ENCODE results near the gene HCN1.

HCN1 gene

GRCh38 chr5:45696206-45696836 lies at the start of gene HCN1:
Gene HCN1, minus strand, starts transcription at chr5:45696380.
- no peaks in the 10 kb centered on the region for H3K4me1 ChIP-seq (ENCODE audit: control insufficient read depth in 2 of 2, insufficient read depth in 2 of 2, low read length in 2 of 2)
- H3K9me3 ChIP-seq (ENCODE audit: control insufficient read depth in 2 of 2, low read length in 2 of 2): no peaks in the 10 kb centered on the region
- no peaks in the 10 kb centered on the region for H3K36me3 ChIP-seq (ENCODE audit: control insufficient read depth in 2 of 2, insufficient read depth in 2 of 2, low read length in 2 of 2)
- H3K27me3 ChIP-seq (ENCODE audit: control insufficient read depth in 2 of 2, insufficient read depth in 2 of 2, low read length in 2 of 2): peaks cover 12 to 13% of the 10 kb centered on the region in 2 donors
- no peak within 1 kb of the TSS for H3K27ac ChIP-seq (ENCODE audit: low read depth in 2 of 2, low read length in 2 of 2)
- no peak within 1 kb of the TSS for H3K4me3 ChIP-seq (ENCODE audit: low read length in 2 of 2)
- no peak within 1 kb of the TSS for H3K9ac ChIP-seq (ENCODE audit: low read depth in 1 of 2, low read length in 2 of 2)

- Histone ChIP-seq H3K9ac (ENCODE audit: low read depth in 1 of 2, low read length in 2 of 2) (no peak overlapping the region), H3K4me3 (ENCODE audit: low read length in 2 of 2) (no peak overlapping the region), H3K9me3 (ENCODE audit: control insufficient read depth in 2 of 2, low read length in 2 of 2) (no peaks in the 10 kb centered on the region), H3K4me1 (ENCODE audit: control insufficient read depth in 2 of 2, insufficient read depth in 2 of 2, low read length in 2 of 2) (no peaks in the 10 kb centered on the region), H3K27ac (ENCODE audit: low read depth in 2 of 2, low read length in 2 of 2) (no peak overlapping the region), H3K27me3 (ENCODE audit: control insufficient read depth in 2 of 2, insufficient read depth in 2 of 2, low read length in 2 of 2) (no peaks in the 10 kb centered on the region), H3K36me3 (ENCODE audit: control insufficient read depth in 2 of 2, insufficient read depth in 2 of 2, low read length in 2 of 2) (no peaks in the 10 kb centered on the region)
Observed at GRCh38 chr5:45741110-45741509, 44.9 kb upstream of the HCN1 start.

- H3K27me3 ChIP-seq (ENCODE audit: control insufficient read depth in 2 of 2, insufficient read depth in 2 of 2, low read length in 2 of 2): no peaks in the 10 kb centered on the region
- H3K9me3 ChIP-seq (ENCODE audit: control insufficient read depth in 2 of 2, low read length in 2 of 2): no peaks in the 10 kb centered on the region
- no peaks in the 10 kb centered on the region for H3K4me1 ChIP-seq (ENCODE audit: control insufficient read depth in 2 of 2, insufficient read depth in 2 of 2, low read length in 2 of 2)
- H3K27ac ChIP-seq (ENCODE audit: low read depth in 2 of 2, low read length in 2 of 2): no peak overlapping the region
- H3K36me3 ChIP-seq (ENCODE audit: control insufficient read depth in 2 of 2, insufficient read depth in 2 of 2, low read length in 2 of 2): no peaks in the 10 kb centered on the region
- no peak overlapping the region for H3K4me3 ChIP-seq (ENCODE audit: low read length in 2 of 2)
- H3K9ac ChIP-seq (ENCODE audit: low read depth in 1 of 2, low read length in 2 of 2): no peak overlapping the region
Observed at GRCh38 chr5:45737153-45737552, 41.0 kb upstream of the HCN1 start.

- Histone ChIP-seq H3K9ac (ENCODE audit: low read depth in 1 of 2, low read length in 2 of 2) (no peak overlapping the region), H3K36me3 (ENCODE audit: control insufficient read depth in 2 of 2, insufficient read depth in 2 of 2, low read length in 2 of 2) (no peaks in the 10 kb centered on the region), H3K27ac (ENCODE audit: low read depth in 2 of 2, low read length in 2 of 2) (no peak overlapping the region), H3K4me1 (ENCODE audit: control insufficient read depth in 2 of 2, insufficient read depth in 2 of 2, low read length in 2 of 2) (no peaks in the 10 kb centered on the region), H3K4me3 (ENCODE audit: low read length in 2 of 2) (no peak overlapping the region), H3K27me3 (ENCODE audit: control insufficient read depth in 2 of 2, insufficient read depth in 2 of 2, low read length in 2 of 2) (no peaks in the 10 kb centered on the region), H3K9me3 (ENCODE audit: control insufficient read depth in 2 of 2, low read length in 2 of 2) (no peaks in the 10 kb centered on the region)
Observed at GRCh38 chr5:45725537-45725936, 29.4 kb upstream of the HCN1 start.

- no peak overlapping the region for H3K27ac ChIP-seq (ENCODE audit: low read depth in 2 of 2, low read length in 2 of 2)
- no peak overlapping the region for H3K4me3 ChIP-seq (ENCODE audit: low read length in 2 of 2)
- H3K36me3 ChIP-seq (ENCODE audit: control insufficient read depth in 2 of 2, insufficient read depth in 2 of 2, low read length in 2 of 2): no peaks in the 10 kb centered on the region
- H3K9ac ChIP-seq (ENCODE audit: low read depth in 1 of 2, low read length in 2 of 2): no peak overlapping the region
- no peaks in the 10 kb centered on the region for H3K9me3 ChIP-seq (ENCODE audit: control insufficient read depth in 2 of 2, low read length in 2 of 2)
- no peaks in the 10 kb centered on the region for H3K4me1 ChIP-seq (ENCODE audit: control insufficient read depth in 2 of 2, insufficient read depth in 2 of 2, low read length in 2 of 2)
- peaks cover 12 to 13% of the 10 kb centered on the region in 2 donors for H3K27me3 ChIP-seq (ENCODE audit: control insufficient read depth in 2 of 2, insufficient read depth in 2 of 2, low read length in 2 of 2)
Observed at GRCh38 chr5:45697201-45697600, 1.0 kb upstream of the HCN1 start.

GRCh38 chr5:45695804-45696156 lies 400 bp downstream of the HCN1 start:
- no peaks in the 10 kb centered on the region for H3K4me1 ChIP-seq (ENCODE audit: control insufficient read depth in 2 of 2, insufficient read depth in 2 of 2, low read length in 2 of 2)
- no peak overlapping the region for H3K27ac ChIP-seq (ENCODE audit: low read depth in 2 of 2, low read length in 2 of 2)
- no peak overlapping the region for H3K4me3 ChIP-seq (ENCODE audit: low read length in 2 of 2)
- H3K9me3 ChIP-seq (ENCODE audit: control insufficient read depth in 2 of 2, low read length in 2 of 2): no peaks in the 10 kb centered on the region
- H3K36me3 ChIP-seq (ENCODE audit: control insufficient read depth in 2 of 2, insufficient read depth in 2 of 2, low read length in 2 of 2): no peaks in the 10 kb centered on the region
- H3K27me3 ChIP-seq (ENCODE audit: control insufficient read depth in 2 of 2, insufficient read depth in 2 of 2, low read length in 2 of 2): peaks cover 12 to 13% of the 10 kb centered on the region in 2 donors
- no peak overlapping the region for H3K9ac ChIP-seq (ENCODE audit: low read depth in 1 of 2, low read length in 2 of 2)

- peaks cover 12 to 13% of the 10 kb centered on the region in 2 donors for H3K27me3 ChIP-seq (ENCODE audit: control insufficient read depth in 2 of 2, insufficient read depth in 2 of 2, low read length in 2 of 2)
- H3K9me3 ChIP-seq (ENCODE audit: control insufficient read depth in 2 of 2, low read length in 2 of 2): no peaks in the 10 kb centered on the region
- no peak overlapping the region for H3K9ac ChIP-seq (ENCODE audit: low read depth in 1 of 2, low read length in 2 of 2)
- no peak overlapping the region for H3K27ac ChIP-seq (ENCODE audit: low read depth in 2 of 2, low read length in 2 of 2)
- no peak overlapping the region for H3K4me3 ChIP-seq (ENCODE audit: low read length in 2 of 2)
- H3K4me1 ChIP-seq (ENCODE audit: control insufficient read depth in 2 of 2, insufficient read depth in 2 of 2, low read length in 2 of 2): no peaks in the 10 kb centered on the region
- H3K36me3 ChIP-seq (ENCODE audit: control insufficient read depth in 2 of 2, insufficient read depth in 2 of 2, low read length in 2 of 2): no peaks in the 10 kb centered on the region
Observed at GRCh38 chr5:45694971-45695803, 993 bp downstream of the HCN1 start.

DNA sequence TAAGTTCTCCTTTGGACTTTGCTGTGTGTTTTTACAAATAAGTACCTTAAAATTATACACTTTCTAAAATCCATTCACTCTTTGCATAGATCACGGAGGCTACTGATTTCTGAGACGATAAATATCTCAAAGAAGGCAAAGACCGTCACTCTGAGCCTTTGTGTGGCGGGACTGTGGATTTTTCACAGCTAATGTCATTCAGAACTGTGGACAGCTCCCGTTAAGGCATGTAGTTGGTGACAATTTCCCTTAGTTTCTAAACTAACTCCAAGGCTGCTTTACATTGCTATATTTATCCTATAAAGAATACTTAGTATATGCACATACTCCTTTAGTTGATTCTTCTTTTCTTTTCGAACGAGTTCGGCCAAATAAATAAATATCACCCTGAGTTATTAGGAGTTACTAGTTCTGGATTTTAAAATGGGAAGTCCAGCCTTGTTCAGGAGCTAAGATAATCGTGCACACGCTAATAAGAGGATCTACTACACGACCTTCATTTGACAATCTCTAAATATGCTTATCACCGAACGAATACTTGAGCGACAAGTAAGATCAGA lies 1.8 kb downstream of the HCN1 start:
- Histone ChIP-seq H3K9ac (ENCODE audit: low read depth in 1 of 2, low read length in 2 of 2) (no peak overlapping the region), H3K27ac (ENCODE audit: low read depth in 2 of 2, low read length in 2 of 2) (no peak overlapping the region)

DNA sequence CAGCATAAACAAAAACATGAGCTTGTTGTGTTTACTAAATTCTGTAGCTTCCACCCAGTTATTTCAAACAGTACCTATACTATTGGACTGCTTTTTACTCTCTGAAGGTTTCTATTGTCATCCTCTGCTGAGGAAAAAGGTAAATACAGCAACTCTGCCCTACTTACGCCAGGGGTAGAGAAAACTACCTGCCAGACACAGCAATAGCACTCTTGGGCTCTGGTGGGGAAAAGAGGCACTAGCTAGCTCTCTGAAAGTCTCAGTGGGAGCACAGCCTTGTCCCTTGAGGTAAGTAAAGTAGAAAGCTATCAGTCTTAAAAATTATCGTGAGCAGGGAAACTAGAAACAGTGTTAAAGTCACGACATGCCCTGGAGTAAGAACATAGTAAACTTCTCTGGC lies 3.7 kb downstream of the HCN1 start:
- Histone ChIP-seq H3K4me1 (ENCODE audit: control insufficient read depth in 2 of 2, insufficient read depth in 2 of 2, low read length in 2 of 2) (no peaks in the 10 kb centered on the region), H3K27ac (ENCODE audit: low read depth in 2 of 2, low read length in 2 of 2) (no peak overlapping the region), H3K9me3 (ENCODE audit: control insufficient read depth in 2 of 2, low read length in 2 of 2) (no peaks in the 10 kb centered on the region), H3K27me3 (ENCODE audit: control insufficient read depth in 2 of 2, insufficient read depth in 2 of 2, low read length in 2 of 2) (peaks cover 12 to 13% of the 10 kb centered on the region in 2 donors), H3K4me3 (ENCODE audit: low read length in 2 of 2) (no peak overlapping the region), H3K36me3 (ENCODE audit: control insufficient read depth in 2 of 2, insufficient read depth in 2 of 2, low read length in 2 of 2) (no peaks in the 10 kb centered on the region), H3K9ac (ENCODE audit: low read depth in 1 of 2, low read length in 2 of 2) (no peak overlapping the region)

More for the DNA sequence above, 1.8 kb downstream of the HCN1 start:
- H3K4me3 ChIP-seq (ENCODE audit: low read length in 2 of 2): no peak overlapping the region
- no peaks in the 10 kb centered on the region for H3K36me3 ChIP-seq (ENCODE audit: control insufficient read depth in 2 of 2, insufficient read depth in 2 of 2, low read length in 2 of 2)
- H3K27me3 ChIP-seq (ENCODE audit: control insufficient read depth in 2 of 2, insufficient read depth in 2 of 2, low read length in 2 of 2): peaks cover 12 to 13% of the 10 kb centered on the region in 2 donors
- no peaks in the 10 kb centered on the region for H3K9me3 ChIP-seq (ENCODE audit: control insufficient read depth in 2 of 2, low read length in 2 of 2)
- H3K4me1 ChIP-seq (ENCODE audit: control insufficient read depth in 2 of 2, insufficient read depth in 2 of 2, low read length in 2 of 2): no peaks in the 10 kb centered on the region

DNA sequence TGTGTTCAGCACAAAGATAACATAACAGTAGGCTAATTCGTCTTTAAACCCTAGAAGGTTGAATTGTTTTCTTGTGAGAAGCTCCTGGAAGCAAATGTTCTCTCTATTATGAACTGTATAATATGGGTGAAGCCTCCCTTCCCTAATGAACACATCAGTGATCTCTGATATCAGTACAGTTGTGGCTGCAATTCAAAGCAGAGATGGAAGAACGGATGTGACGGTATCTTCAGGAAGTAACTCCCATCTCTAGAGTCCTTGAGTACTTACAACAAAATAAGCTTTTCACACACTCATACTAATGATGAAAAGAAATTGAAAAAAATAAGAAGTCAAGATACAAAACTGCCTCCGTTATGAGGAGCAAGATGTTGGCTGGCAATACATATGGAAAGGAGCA lies 4.5 kb downstream of the HCN1 start:
- Histone ChIP-seq H3K9ac (ENCODE audit: low read depth in 1 of 2, low read length in 2 of 2) (no peak overlapping the region), H3K27ac (ENCODE audit: low read depth in 2 of 2, low read length in 2 of 2) (no peak overlapping the region), H3K4me1 (ENCODE audit: control insufficient read depth in 2 of 2, insufficient read depth in 2 of 2, low read length in 2 of 2) (no peaks in the 10 kb centered on the region), H3K4me3 (ENCODE audit: low read length in 2 of 2) (no peak overlapping the region), H3K27me3 (ENCODE audit: control insufficient read depth in 2 of 2, insufficient read depth in 2 of 2, low read length in 2 of 2) (peaks cover 12 to 13% of the 10 kb centered on the region in 2 donors), H3K9me3 (ENCODE audit: control insufficient read depth in 2 of 2, low read length in 2 of 2) (no peaks in the 10 kb centered on the region), H3K36me3 (ENCODE audit: control insufficient read depth in 2 of 2, insufficient read depth in 2 of 2, low read length in 2 of 2) (no peaks in the 10 kb centered on the region)
